Measurements from ENCODE around the gene PSPH. TPM values are rescaled to one million over a fixed set of nuclear protein-coding genes. Genes with fewer than 3 reads are reported as not detected.

PSPH gene
- polyA plus RNA-seq, 1 of the 3 experiments (the other 2 are of a cell fraction), result 50.5 TPM

DNA sequence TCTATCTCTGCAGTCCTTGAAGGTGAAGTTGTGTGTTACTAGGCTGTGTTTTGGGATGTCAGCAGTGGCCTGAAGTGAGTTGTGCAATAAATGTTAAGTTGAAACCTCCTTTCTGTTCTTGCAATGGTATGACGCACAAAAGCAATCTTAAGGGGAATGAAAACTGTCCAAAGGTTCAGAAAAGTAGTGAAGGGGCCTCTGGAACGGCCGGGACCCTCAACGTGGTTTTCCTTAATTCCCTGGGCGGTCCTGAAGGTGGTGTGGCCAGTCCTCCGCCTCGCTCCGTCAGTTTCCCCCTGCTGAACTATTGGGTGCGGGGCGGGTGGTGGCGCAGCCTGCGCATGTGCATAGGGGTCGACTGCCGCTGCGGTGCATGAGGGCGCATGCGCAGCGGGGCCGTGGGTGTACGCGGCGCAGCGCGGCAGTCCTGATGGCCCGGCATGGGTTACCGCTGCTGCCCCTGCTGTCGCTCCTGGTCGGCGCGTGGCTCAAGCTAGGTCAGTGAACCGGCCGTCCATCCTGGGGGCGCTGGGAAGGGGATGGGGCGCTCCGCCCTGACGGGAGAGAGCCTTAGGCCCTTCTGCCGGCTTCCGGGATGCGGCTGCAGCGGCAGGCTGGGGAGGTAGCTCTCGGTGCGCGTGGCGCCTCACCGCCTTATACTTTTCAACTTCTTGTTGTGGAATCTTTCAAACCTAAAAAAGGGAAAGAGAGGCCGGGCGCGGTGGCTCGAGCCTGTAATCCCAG, 12.8 kb upstream of the PSPH start, which contains the start of gene SUMF2:
Gene SUMF2 (plus strand): TSS at position 405 of the 744 bp plus-strand sequence. CDS start 26 bp downstream, at position 431.
- Histone ChIP-seq H3K36me3 (replicated peaks in 1 of 2; ENCODE audit: control insufficient read depth in 1 of 2, insufficient read depth in 2 of 2, low read length in 1 of 2) (peaks cover 49 to 56% of the 10 kb centered on the region in 2 experiments), H3K4me3 (ENCODE audit: low read depth in 2 of 2, low read length in 1 of 2) (peak within 1 kb of the TSS; percentile 70 to 88), H3K9ac (peak within 1 kb of the TSS; percentile 87), H3F3A (replicated peaks; ENCODE audit: insufficient read depth) (peaks cover 49% of the 10 kb centered on the region), H3K79me2 (ENCODE audit: insufficient read depth) (peaks cover 50% of the 10 kb centered on the region), H2AFZ (ENCODE audit: low read depth) (peak within 1 kb of the TSS; percentile 87), H3K9me3 (no peaks in the 10 kb centered on the region), H3K27me3 (ENCODE audit: insufficient read depth) (no peaks in the 10 kb centered on the region), H3K27ac (ENCODE audit: low read depth in 2 of 2, low read length in 1 of 2) (peak within 1 kb of the TSS; percentile 78 to 90), H3K9me2 (no peaks in the 10 kb centered on the region), H3K4me2 (peak within 1 kb of the TSS; percentile 92), H4K20me1 (ENCODE audit: insufficient read depth) (peaks cover 11% of the 10 kb centered on the region), H3K4me1 (ENCODE audit: control insufficient read depth in 1 of 2, insufficient read depth in 2 of 2, low read depth in 1 of 2, low read length in 1 of 2) (peaks cover 4 to 23% of the 10 kb centered on the region in 2 experiments; a peak in 3 of 4 replicates)
- DNase-seq, result peak; percentile 99
- ChIA-PET POLR2A (interaction anchor here (0.6 to 4.3 kb wide), 9 partner anchors 10 to 100 kb away, joined by 4 to 36 read pairs (median 5); partner anchors contain the start of genes CCT6A, CHCHD2, NIPSNAP2 and PSPH), CTCF (interaction anchor here (0.8 to 3.2 kb wide), 10 partner anchors 10 to 423 kb away, joined by 3 to 25 read pairs (median 5); partner anchors contain the start of genes CCT6A, NUPR2 and PSPH)
- WGBS (ENCODE audit: low lambda C conversion rate), result 3% methylated on average over 29 of the region's 49 CpGs
- no peak for TF ChIP-seq TEAD4 (IDR thresholded peaks at IDR 0.05; ENCODE audit: borderline replicate concordance, insufficient read depth)
- peak; percentile 43; the same call in 1 of the 2 replicates for TF ChIP-seq TCF12 (IDR thresholded peaks at IDR 0.05)
- peak; percentile 60 for TF ChIP-seq JUND (IDR thresholded peaks at IDR 0.05)
- TF ChIP-seq SMC3 (IDR thresholded peaks at IDR 0.05; ENCODE audit: low read depth, low read length), result peak; percentile 24; the same call in 1 of the 2 replicates
- no peak for TF ChIP-seq IRF3 (IDR thresholded peaks at IDR 0.05; ENCODE audit: low read depth, low read length)
- 0 out of 2 replicates have a peak, but pooled peaks have one; percentile 11 for TF ChIP-seq GABPA (IDR thresholded peaks at IDR 0.05; ENCODE audit: low read depth)
- peak; percentile 61; the same call in 1 of the 2 replicates for TF ChIP-seq YY1 (IDR thresholded peaks at IDR 0.05; ENCODE audit: low read depth)
- TF ChIP-seq EP300 (IDR thresholded peaks at IDR 0.05; ENCODE audit: borderline replicate concordance in 1 of 2, low read depth in 1 of 2, low read length in 1 of 2), result 0 out of 4 replicates have a peak, but pooled peaks of 1 of the 2 experiments have one; percentile 16
- TF ChIP-seq, protein P1, sequence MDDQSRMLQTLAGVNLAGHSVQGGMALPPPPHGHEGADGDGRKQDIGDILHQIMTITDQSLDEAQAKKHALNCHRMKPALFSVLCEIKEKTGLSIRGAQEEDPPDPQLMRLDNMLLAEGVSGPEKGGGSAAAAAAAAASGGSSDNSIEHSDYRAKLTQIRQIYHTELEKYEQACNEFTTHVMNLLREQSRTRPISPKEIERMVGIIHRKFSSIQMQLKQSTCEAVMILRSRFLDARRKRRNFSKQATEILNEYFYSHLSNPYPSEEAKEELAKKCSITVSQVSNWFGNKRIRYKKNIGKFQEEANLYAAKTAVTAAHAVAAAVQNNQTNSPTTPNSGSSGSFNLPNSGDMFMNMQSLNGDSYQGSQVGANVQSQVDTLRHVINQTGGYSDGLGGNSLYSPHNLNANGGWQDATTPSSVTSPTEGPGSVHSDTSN (IDR thresholded peaks at IDR 0.05), result peak; percentile 57; the same call in 1 of the 2 replicates
- TF ChIP-seq RCOR1 (IDR thresholded peaks at IDR 0.05; ENCODE audit: low read length), result peak; percentile 22; the same call in 1 of the 2 replicates
- TF ChIP-seq, protein P2, sequence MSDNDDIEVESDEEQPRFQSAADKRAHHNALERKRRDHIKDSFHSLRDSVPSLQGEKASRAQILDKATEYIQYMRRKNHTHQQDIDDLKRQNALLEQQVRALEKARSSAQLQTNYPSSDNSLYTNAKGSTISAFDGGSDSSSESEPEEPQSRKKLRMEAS (IDR thresholded peaks at IDR 0.05; ENCODE audit: low read depth), result peak; percentile 93
- TF ChIP-seq ELF1 (IDR thresholded peaks at IDR 0.05), result peak; percentile 71
- TF ChIP-seq, protein P3, sequence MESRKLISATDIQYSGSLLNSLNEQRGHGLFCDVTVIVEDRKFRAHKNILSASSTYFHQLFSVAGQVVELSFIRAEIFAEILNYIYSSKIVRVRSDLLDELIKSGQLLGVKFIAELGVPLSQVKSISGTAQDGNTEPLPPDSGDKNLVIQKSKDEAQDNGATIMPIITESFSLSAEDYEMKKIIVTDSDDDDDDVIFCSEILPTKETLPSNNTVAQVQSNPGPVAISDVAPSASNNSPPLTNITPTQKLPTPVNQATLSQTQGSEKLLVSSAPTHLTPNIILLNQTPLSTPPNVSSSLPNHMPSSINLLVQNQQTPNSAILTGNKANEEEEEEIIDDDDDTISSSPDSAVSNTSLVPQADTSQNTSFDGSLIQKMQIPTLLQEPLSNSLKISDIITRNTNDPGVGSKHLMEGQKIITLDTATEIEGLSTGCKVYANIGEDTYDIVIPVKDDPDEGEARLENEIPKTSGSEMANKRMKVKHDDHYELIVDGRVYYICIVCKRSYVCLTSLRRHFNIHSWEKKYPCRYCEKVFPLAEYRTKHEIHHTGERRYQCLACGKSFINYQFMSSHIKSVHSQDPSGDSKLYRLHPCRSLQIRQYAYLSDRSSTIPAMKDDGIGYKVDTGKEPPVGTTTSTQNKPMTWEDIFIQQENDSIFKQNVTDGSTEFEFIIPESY (IDR thresholded peaks at IDR 0.05; ENCODE audit: borderline replicate concordance, low read depth), result peak; percentile 78
- TF ChIP-seq EZH2phosphoT487 (IDR thresholded peaks at IDR 0.05; ENCODE audit: borderline replicate concordance, low read depth), result no peak
- TF ChIP-seq CHD2 (IDR thresholded peaks at IDR 0.05; ENCODE audit: low read length, partially characterized antibody), result peak; percentile 92
- 0 out of 2 replicates have a peak, but pooled peaks have one; percentile 10 for TF ChIP-seq USF1 (IDR thresholded peaks at IDR 0.05; ENCODE audit: borderline replicate concordance, low read depth)
- peak; percentile 37; the same call in 1 of the 2 replicates for TF ChIP-seq RAD21 (IDR thresholded peaks at IDR 0.05; ENCODE audit: low read length)
- TF ChIP-seq USF2 (IDR thresholded peaks at IDR 0.05; ENCODE audit: borderline replicate concordance, low read depth, low read length), result no peak
- TF ChIP-seq FOXJ3 (CRISPR knock-in tag; IDR thresholded peaks at IDR 0.05), result no peak
- no peak for TF ChIP-seq REST (IDR thresholded peaks at IDR 0.05; ENCODE audit: low read depth, low read length)
- no peak for TF ChIP-seq RXRA (IDR thresholded peaks at IDR 0.05; ENCODE audit: borderline replicate concordance, low read depth)
